ENCODE results near the gene ADCYAP1R1. TPM values are rescaled to one million over a fixed set of nuclear protein-coding genes. Genes with fewer than 3 reads are reported as not detected.

Gene ADCYAP1R1
- total and polyA plus RNA-seq, 2 of the 8 experiments (the other 6 are each of a cell fraction or from before 2014, with no cell fraction given), result 14.4 to 14.6 TPM

DNA sequence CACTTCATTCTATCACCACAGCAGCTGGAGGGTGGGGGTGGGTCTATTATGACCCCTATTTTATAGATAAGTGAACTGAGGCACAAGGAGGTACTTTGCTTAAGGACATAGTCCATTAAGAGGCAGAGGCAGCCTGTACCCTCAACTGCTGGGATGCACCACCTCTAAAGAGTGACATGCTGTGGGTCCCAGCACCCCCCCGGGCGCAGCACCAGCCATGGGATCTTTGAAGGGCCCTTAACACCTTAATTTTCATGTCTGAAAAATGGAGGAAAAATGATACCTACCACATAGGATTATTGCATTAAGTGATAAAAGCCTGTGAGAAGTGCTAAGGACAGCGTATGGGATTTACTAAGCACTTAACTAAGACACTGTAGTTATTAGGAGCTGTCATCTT lies 15.4 kb downstream of the ADCYAP1R1 start (continued):
- TF ChIP-seq, protein P1, sequence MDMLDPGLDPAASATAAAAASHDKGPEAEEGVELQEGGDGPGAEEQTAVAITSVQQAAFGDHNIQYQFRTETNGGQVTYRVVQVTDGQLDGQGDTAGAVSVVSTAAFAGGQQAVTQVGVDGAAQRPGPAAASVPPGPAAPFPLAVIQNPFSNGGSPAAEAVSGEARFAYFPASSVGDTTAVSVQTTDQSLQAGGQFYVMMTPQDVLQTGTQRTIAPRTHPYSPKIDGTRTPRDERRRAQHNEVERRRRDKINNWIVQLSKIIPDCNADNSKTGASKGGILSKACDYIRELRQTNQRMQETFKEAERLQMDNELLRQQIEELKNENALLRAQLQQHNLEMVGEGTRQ (IDR thresholded peaks at IDR 0.05; ENCODE audit: low read length), result no peak
- no peak for TF ChIP-seq HDAC2 (IDR thresholded peaks at IDR 0.05; ENCODE audit: borderline replicate concordance in 1 of 2, low read depth in 2 of 2, low read length in 2 of 2)
